Fibroblast of upper back skin (primary cell): Measurements from ENCODE around the gene DLG4.
"Not testable (repeated sequence)": the region's sequence is repeated elsewhere in the genome, so short reads cannot be mapped to it uniquely, and the experiment has no call there.

Experiments used
- DNase-seq: peaks from one replicate; pipeline ENCODE4 v3.0.0-alpha.2; 2013

Gene DLG4

DNA sequence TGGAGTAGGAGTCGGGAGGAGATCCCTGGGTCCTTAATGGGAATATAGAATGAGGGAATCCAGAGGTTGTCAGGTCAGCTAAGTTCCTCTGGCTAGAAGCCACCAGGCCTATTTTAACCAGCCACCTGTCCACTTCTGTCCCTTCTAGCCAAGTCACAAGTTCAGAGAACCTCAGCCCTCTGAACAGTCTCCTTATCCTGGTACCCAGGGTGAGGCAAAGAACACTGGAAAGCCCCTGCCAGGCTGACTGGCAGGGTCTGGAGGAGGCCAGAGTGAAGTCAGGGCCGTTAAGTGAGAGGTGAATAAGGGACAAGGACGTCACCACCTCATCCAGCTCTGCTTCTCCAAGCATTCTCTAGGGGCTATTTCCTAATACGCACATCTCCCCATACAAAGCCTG, 29.2 kb upstream of the DLG4 start:
- DNase-seq = no peak

GRCh38 chr17:7246779-7247178, 27.1 kb upstream of the DLG4 start:
- no peak for DNase-seq

DNA sequence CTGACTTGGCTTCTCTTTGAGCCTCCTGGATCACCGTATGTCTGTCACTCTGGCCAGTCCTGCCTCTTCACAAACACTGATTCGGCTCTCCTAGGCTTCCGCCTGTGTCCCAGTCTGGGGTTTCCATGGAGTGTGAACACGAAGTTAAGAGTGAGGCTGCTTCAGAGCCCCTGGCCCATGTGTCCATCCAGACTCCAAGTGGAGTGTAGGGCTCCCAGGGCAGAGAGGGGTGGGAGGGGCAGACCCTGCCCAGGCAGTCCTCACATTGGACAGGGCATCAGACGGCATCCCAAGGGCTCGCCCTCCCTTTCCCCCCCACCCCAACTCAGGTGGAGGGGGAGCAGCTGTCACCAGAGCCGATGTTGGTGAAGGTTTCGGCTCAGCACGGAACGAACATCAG, 24.2 kb upstream of the DLG4 start:
- DNase-seq = not testable (repeated sequence)

DNA sequence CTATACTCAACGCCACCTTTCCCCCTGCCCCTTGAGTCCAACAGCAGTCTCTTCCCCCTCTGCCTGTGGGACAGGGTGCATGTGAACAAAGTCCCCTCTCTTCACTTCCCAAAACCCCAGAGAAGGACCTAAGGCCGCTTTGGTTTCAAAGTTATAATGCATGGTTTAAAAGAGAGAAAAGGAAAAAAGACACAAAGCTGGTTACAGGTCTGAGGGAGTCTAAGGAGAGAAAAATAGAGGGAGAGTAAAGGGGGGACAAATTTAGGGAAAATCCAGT, 23.8 kb upstream of the DLG4 start:
- DNase-seq = no peak

- DNase-seq = peak; percentile 95
Measured at GRCh38 chr17:7242717-7243452, 23.2 kb upstream of the DLG4 start.

DNA sequence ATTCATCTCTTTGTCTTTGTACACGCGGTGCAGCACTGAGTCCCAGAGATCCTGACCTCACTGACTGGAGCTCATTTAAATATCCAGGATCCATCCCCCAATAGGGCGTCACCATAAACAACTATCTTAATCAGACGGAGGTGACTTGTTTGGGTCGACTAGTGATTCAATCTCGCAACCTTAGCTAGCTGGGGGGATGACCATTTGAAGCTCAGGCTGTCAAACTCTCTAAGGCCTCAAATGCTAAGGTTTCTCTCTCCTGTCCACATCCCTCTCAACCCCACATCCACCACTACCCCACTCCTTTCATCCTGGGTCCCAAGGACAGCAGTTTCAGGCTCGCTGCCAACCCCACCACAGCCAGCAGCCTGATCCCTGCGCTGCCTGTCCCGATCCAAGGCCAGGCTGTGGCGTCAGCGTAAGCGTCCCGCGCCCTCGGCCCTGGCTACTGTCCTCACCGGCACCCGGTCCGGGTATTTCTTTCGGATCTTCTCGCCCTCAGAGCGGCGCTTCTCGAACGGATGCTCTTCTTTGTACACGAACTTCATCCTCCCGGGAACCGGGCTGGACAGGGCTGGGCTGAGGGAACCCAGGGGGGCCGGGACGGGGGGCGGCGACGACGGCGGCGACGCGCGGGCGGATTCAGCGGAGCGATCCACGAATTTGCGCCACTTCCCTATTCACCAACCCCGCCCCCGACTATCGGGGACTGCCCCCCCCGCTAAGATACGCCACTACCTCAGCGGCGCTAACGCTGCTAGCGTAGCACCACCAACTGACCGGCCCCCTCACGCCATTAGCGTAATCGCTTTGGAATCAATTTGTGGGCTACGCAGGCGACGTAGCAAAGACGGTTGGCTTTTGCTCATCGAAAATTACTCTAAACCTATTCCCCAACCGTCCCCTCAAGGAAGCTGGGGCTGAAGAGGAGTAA, 22.4 kb upstream of the DLG4 start, which contains the start of gene GABARAP:
TSS of gene GABARAP (minus strand) at position 667 of the 934 bp plus-strand sequence. CDS start at position 548, 119 bp downstream.
- DNase-seq = peak; percentile 90

DNA sequence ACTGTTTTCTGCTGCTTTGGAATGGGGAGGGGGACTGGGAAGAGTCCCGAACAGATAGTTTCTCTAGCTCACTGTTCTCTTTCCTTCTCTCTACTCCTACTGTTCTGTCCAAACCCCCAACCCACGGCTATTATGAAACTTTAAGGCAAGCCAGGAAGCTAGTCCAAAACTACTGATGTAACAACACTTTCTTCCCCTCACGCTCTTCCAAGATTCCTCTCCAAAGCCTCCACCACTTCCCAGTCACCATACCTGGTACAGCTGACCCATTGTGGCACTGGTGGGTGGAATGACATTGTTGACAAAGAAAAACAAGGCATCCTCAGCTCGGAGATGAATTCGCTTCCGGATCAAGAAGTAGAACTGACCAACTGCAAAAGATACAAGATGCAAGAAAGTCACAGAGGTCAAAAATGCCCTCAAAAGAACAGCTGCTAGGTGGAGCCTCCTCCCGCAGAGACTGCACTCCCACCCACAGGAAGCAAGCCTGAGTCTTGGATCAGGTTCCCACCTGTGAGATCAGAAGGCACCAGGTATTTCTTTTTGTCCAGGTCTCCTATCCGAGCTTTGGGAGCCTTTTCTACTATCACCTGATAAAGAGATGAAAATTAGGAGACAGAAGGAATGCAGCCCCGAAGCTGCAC, 21.6 kb upstream of the DLG4 start:
- no peak for DNase-seq

- no peak for DNase-seq
Measured at GRCh38 chr17:7240375-7240774, 20.7 kb upstream of the DLG4 start.

DNA sequence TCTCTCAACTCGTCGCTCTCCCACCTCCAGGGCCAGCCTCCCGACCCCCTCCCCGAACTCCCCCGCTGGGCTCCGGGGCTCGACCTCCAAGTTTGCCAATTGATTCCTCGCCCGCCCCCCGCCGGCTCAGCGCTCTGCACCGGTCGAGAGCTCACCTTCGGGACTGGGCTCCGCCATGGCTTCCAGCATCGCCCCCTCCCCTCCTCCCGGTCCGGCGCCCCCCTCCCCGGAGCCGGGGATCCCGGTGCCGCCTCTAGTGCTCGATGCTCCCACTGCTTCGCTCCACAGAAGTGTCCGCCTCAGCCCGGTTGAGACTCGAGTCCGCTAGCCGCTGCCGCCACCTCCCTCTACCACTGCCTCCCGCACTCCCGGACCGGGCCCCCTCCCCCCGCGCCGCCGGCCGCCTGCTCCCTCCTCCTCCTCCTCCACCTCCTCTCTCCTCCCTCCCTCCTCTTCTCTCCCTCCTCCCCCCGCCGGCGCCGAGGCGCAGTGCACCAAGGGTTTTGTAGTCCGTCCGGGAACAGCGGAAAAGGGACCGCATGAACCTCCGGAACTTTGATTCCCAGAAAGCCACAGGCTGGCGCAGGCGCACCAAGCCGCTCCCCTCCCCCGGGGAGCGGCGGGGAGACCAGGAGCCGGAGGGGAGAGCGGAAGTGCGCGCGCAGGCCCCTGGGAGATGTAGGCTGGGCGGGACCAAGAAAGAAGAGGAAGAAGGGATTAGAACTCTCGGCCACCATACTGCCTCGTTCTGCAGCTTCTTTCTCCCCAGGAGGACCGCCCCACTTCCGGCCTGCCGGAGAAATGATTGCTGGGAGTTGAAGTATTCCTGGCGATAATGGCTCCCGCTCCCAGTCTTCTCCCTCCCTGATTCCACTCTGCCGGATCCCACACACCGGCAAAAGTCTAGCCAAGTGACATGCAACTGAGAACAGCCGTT, 19.7 kb upstream of the DLG4 start, which contains the start of gene PHF23:
TSS of gene PHF23 (minus strand) at position 367 of the 937 bp plus-strand sequence. CDS start at position 189, 178 bp downstream.
- DNase-seq = peak; percentile 100

GRCh38 chr17:7238420-7239090, 18.9 kb upstream of the DLG4 start:
- peak; percentile 29 for DNase-seq

DNA sequence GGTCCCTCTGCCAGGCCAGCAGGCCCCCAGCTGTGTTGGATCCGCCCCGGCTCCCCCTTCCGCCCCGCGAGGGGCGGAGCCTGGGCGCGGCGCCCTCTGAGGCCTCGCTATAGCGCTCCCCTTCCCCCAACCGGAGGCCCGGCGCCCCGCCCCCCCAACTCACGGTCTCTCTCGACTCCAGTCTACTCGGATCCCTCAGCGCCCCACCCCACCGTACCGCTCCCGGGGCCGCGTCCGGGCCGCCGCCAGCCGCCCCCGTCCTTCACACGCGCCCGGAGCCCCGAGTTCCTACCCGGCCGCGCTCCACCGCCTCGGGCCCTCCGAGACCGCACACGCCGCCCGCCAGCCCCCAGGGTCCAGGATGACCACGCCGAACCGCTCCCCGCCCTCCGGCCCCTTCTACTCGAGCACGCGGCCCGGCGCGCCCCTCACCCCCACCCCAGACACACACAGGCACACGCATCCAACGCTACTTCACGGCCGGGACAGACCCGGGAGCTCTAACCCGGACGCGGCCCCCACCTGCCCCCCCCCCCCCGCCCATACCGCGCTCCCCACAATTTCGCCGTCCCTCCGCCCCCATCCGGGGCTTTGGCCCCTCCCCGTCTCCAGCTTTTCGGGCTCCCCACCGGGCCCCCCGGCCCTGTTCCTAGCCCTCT, 18.3 kb upstream of the DLG4 start:
- DNase-seq = peak; percentile 75

DNA sequence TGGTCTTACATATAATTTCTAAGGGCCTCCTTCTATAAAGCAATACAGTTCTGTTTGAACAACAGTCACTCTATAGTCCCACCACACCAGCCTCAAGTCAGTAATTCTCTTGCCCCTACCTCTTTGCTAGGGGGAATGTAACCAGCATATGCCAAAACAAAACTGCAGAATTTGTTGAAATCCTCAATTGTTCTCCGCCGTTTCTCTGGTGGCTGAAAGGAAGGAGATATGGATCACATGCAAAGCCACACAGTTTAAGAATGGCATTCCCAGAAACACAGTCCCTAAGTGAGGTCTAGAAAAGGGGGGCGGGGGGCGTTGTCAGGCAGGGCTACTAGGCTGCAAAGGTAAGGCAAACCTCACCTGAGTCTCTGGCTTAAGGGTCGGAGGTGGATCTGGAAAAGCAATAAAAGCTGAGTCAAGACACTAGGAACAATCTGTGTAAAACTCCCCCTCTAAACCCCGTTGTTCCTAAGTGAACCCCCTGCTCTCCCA, 17.7 kb upstream of the DLG4 start:
- DNase-seq = no peak

DNA sequence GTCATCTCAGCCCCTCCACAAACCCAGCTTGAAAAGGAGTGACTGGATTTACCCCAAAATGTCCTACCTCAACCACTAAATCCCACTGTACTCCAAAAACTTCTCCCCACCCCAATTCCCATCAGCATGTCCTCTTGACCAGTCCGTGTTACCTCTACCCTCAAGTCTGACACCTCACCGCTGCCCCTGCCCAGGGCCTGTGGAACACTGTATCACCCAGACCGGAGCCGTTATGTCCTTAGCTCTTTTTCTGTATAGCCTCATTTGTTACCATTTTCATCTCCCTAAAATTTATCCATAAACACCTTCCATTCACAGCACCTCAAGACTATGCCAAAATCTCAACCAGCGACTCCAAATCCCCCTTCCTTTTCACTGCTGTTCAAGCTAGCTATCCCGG, 17.2 kb upstream of the DLG4 start:
- DNase-seq = no peak

- peak; percentile 25 for DNase-seq
Measured at GRCh38 chr17:7235693-7236665, 16.3 kb upstream of the DLG4 start.

- peak; percentile 95 for DNase-seq
Measured at GRCh38 chr17:7234083-7234951, 14.7 kb upstream of the DLG4 start, which contains the start of gene DVL2. Gene DVL2, minus strand, starts transcription at chr17:7234517. Its CDS starts 255 bp downstream, at chr17:7234262.

- DNase-seq = no peak
Measured at GRCh38 chr17:7233701-7234082, 14.1 kb upstream of the DLG4 start.

DNA sequence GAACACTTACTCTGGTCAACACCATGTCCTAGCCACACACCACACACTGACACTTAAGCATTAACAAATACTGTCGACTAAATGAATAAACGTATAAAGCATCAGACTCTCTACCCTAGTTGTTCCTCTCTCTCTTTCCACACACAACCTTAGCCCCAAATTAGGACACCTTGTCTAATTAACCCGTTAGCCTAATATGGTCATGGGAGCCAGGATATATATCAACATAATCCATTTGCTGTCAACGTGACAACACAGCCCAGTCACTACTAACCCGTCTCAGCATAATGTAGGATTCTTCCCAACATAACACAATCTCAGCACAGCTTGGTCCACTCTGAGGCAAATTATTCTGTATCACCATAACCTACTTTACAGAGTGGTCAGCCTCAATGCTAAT, 12.5 kb upstream of the DLG4 start:
- DNase-seq = no peak

GRCh38 chr17:7229504-7229903, 9.9 kb upstream of the DLG4 start:
- DNase-seq = no peak

GRCh38 chr17:7228920-7229319, 9.3 kb upstream of the DLG4 start:
- DNase-seq = no peak
